Stimulated activated naive CD8-positive, alpha-beta T cell treated with anti-CD3 and anti-CD28 coated beads, Interleukin-15, Interleukin-2, amounts not matched to agents 100 U/mL and 50 U/mL, for 24 hours (primary cell): ENCODE measurements around the gene FBXO9.

Experiments
- ATAC-seq: fragments of 150-1000 bp; cut with Tn5 transposase; one replicate; pipeline ENCODE4 v1.10.0; 2021
- DNase-seq: peaks from one replicate; pipeline ENCODE4 v3.0.0; 2021

FBXO9 gene

GRCh38 chr6:53095270-53095669, 30.1 kb downstream of the FBXO9 start:
- DNase-seq, result no peak
- no peak for ATAC-seq

- no peak for DNase-seq
- no peak for ATAC-seq
Measured at GRCh38 chr6:53095716-53096115, 30.5 kb downstream of the FBXO9 start.

GRCh38 chr6:53100561-53100960, 35.4 kb downstream of the FBXO9 start:
- ATAC-seq (no peak), DNase-seq (no peak)

GRCh38 chr6:53101006-53101405, 35.8 kb downstream of the FBXO9 start:
- DNase-seq, result no peak
- no peak for ATAC-seq

GRCh38 chr6:53103993-53104675, 38.9 kb downstream of the FBXO9 start:
- DNase-seq, result no peak

GRCh38 chr6:53104916-53105315, 39.7 kb downstream of the FBXO9 start:
- DNase-seq, result no peak
- no peak for ATAC-seq

More at GRCh38 chr6:53103993-53104675, 38.9 kb downstream of the FBXO9 start:
- no peak for ATAC-seq

GRCh38 chr6:53107091-53107490, 41.9 kb downstream of the FBXO9 start:
- ATAC-seq (no peak), DNase-seq (no peak)

GRCh38 chr6:53109612-53110011, 44.4 kb downstream of the FBXO9 start:
- ATAC-seq, result no peak

GRCh38 chr6:53111865-53112264, 46.7 kb downstream of the FBXO9 start:
- DNase-seq (no peak), ATAC-seq (no peak)

More at GRCh38 chr6:53109612-53110011, 44.4 kb downstream of the FBXO9 start:
- DNase-seq, result no peak

GRCh38 chr6:53112404-53112803, 47.2 kb downstream of the FBXO9 start:
- ATAC-seq, result no peak
- DNase-seq, result no peak

GRCh38 chr6:53112871-53113270, 47.7 kb downstream of the FBXO9 start:
- ATAC-seq (no peak), DNase-seq (no peak)

GRCh38 chr6:53113742-53114141, 48.5 kb downstream of the FBXO9 start:
- ATAC-seq (no peak), DNase-seq (no peak)

GRCh38 chr6:53115113-53115512, 49.9 kb downstream of the FBXO9 start:
- no peak for ATAC-seq

GRCh38 chr6:53115741-53116140, 50.5 kb downstream of the FBXO9 start:
- DNase-seq, result no peak
- ATAC-seq, result no peak

More at GRCh38 chr6:53115113-53115512, 49.9 kb downstream of the FBXO9 start:
- DNase-seq, result no peak

- DNase-seq (no peak), ATAC-seq (no peak)
Measured at GRCh38 chr6:53119349-53119748, 54.1 kb downstream of the FBXO9 start.

- ATAC-seq (no peak), DNase-seq (no peak)
Measured at GRCh38 chr6:53119772-53120409, 54.7 kb downstream of the FBXO9 start.

- no peak for ATAC-seq
- DNase-seq, result no peak
Measured at GRCh38 chr6:53124131-53124800, 59.1 kb downstream of the FBXO9 start.

- ATAC-seq (no peak), DNase-seq (no peak)
Measured at GRCh38 chr6:53125276-53125675, 60.1 kb downstream of the FBXO9 start.

- ATAC-seq (no peak), DNase-seq (no peak)
Measured at GRCh38 chr6:53128842-53129241, 63.6 kb downstream of the FBXO9 start.

GRCh38 chr6:53130569-53131290, 65.5 kb downstream of the FBXO9 start:
- DNase-seq (no peak), ATAC-seq (no peak)

- ATAC-seq, result no peak
- DNase-seq, result no peak
Measured at GRCh38 chr6:53133961-53134360, 68.8 kb downstream of the FBXO9 start.

GRCh38 chr6:53134601-53135235, 69.5 kb downstream of the FBXO9 start:
- DNase-seq, result no peak
- no peak for ATAC-seq
